NCI-H1417 (cell line): ENCODE measurements around the gene BICD1.
A peak's percentile ranks its signal among the peaks of the same experiment; 100 is the strongest.
"Not testable (repeated sequence)": the region's sequence is repeated elsewhere in the genome, so short reads cannot be mapped to it uniquely, and the experiment has no call there.

Experiments used
- DNase-seq, 3 experiments: peaks; one replicate each; lab custom pipeline; 2025; lab: John Stamatoyannopoulos, UW

BICD1 gene

GRCh38 chr12:32196250-32197198, 89.9 kb downstream of the BICD1 start:
- no peak for DNase-seq

GRCh38 chr12:32197421-32197820, 90.8 kb downstream of the BICD1 start:
- DNase-seq, result no peak

GRCh38 chr12:32198555-32198954, 91.9 kb downstream of the BICD1 start:
- no peak for DNase-seq

GRCh38 chr12:32201096-32201495, 94.4 kb downstream of the BICD1 start:
- DNase-seq, result no peak

GRCh38 chr12:32201976-32202375, 95.3 kb downstream of the BICD1 start:
- no peak for DNase-seq

- DNase-seq, result no peak
Observed at GRCh38 chr12:32205731-32206130, 99.1 kb downstream of the BICD1 start.

- no peak for DNase-seq
Observed at GRCh38 chr12:32208355-32208754, 101.7 kb downstream of the BICD1 start.

GRCh38 chr12:32211066-32211899, 104.6 kb downstream of the BICD1 start:
- no peak for DNase-seq

GRCh38 chr12:32211900-32212156, 105.2 kb downstream of the BICD1 start:
- peak in 2 of 3 experiments; percentile 27 to 38 for DNase-seq

- DNase-seq, result no peak
Observed at GRCh38 chr12:32214723-32215122, 108.1 kb downstream of the BICD1 start.

- DNase-seq, result peak in 1 of 3 experiments; percentile 90
Observed at GRCh38 chr12:32217354-32218310, 111.0 kb downstream of the BICD1 start.

GRCh38 chr12:32223941-32224340, 117.3 kb downstream of the BICD1 start:
- DNase-seq, result no peak

- no peak for DNase-seq
Observed at GRCh38 chr12:32226768-32227167, 120.1 kb downstream of the BICD1 start.

- DNase-seq, result peak in 1 of 3 experiments; percentile 28
Observed at GRCh38 chr12:32229971-32230612, 123.4 kb downstream of the BICD1 start.

GRCh38 chr12:32230613-32230993, 124.0 kb downstream of the BICD1 start:
- DNase-seq, result peak in 2 of 3 experiments; percentile 56 to 74

GRCh38 chr12:32231361-32231760, 124.7 kb downstream of the BICD1 start:
- not testable (repeated sequence) for DNase-seq

GRCh38 chr12:32233568-32233967, 126.9 kb downstream of the BICD1 start:
- no peak for DNase-seq

GRCh38 chr12:32235251-32235650, 128.6 kb downstream of the BICD1 start:
- no peak for DNase-seq

GRCh38 chr12:32240162-32240561, 133.5 kb downstream of the BICD1 start:
- DNase-seq, result no peak

GRCh38 chr12:32240831-32241230, 134.2 kb downstream of the BICD1 start:
- no peak for DNase-seq

- no peak for DNase-seq
Observed at GRCh38 chr12:32242641-32243040, 136.0 kb downstream of the BICD1 start.
